HG03060 (cell line): ENCODE results near the gene RAB40C.

ENCODE experiments used
- ATAC-seq: cut with Tn5 transposase; IDR thresholded peaks from one replicate; pipeline ENCODE4 v1.9.1; 2021; ENCODE audit warnings: low read depth, moderate number of reproducible peaks; ENCODE audit not compliant: unreplicated experiment

RAB40C gene

DNA sequence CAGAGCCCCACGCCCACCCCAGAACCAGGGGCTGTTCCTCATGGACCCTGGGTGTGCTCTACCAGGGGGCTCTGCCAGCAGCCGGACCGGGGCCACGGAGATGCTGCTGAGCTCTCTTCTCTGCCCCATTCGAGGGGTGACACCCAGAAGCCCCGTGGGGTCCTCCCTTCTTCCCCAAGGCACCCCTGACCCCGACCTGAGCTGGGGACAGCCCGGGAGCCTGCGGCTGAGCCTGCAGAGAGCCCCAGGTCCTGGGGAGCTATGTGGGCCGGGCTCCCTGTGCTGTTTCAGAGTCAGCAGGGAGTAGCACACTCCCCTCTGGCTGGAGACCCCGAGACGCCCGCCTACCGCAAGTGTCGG, 30.9 kb upstream of the RAB40C start:
- ATAC-seq, result no peak

DNA sequence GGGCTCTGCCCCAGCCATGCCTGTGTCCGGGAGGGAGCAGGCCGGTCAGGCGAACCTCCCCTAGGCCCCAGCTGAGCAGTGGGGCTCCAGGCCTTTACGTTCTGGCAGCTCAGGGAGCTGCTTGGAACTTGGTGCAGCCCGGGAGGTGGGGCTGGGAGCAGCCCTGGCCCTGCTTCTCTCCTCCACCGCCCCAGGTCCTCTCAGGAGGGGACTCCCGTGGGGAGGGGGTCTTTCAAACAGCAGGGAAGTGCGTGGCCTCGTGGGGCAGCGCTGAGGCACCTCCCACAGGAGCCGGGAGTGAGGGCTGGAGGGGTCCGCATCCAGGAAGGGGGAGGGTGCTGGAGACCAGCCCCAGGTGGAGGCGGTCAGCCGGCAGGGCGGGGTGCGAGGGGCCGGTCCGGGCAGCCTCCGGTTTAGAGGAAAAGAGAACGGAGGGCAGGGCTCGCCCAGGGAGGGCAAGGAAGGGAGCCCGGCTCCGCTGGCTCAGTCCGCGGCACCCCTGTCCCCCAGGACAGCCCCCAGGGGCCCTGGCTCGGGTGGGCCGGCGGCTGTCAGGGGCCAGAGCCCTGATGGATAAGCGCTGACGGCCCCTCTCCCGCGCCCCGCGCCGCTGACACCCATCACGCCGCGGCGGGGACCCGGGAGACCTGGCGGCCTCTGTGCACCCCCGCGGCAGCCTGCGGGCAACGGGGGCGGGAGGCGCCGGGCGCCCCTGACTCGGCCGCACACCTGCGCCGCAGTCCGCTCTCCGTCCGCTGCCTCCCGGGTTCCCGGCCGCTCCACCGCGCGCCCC, 30.3 kb upstream of the RAB40C start:
- no peak for ATAC-seq

DNA sequence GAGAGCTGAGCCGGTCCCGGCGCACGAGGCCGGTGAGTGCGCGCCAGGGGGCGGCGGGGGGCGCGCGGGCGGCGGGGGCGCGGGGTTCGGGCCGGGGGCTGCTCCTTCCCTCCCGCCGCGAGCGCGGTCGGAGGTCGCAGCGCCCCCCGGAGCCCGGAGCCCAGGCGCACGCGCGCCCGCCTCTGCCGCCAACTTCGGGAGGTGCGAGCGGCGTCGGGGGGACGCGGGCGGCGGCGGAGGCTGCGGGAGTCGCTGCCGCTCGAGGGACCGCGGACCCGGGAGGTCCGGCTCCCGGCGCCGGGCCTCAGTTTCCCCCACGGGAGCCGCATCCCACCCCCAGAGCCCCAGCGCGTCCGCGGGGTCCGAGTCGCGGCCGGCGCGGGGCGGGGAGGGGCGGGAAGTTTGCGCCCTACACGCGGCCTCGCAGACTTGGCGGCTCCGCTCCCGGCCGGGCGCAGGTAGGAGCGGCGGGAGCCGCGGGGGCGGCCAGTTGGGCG, 29.6 kb upstream of the RAB40C start, which contains the start of gene PRR35:
PRR35 (plus strand) TSS at position 191 of the 497 bp plus-strand sequence. CDS start 2,901 bp downstream, outside the sequence.
- no peak for ATAC-seq

- no peak for ATAC-seq
These were observed 29.0 kb upstream of the RAB40C start for GRCh38 chr16:560701-561412.

GRCh38 chr16:561413-561794, 28.5 kb upstream of the RAB40C start:
- no peak for ATAC-seq

DNA sequence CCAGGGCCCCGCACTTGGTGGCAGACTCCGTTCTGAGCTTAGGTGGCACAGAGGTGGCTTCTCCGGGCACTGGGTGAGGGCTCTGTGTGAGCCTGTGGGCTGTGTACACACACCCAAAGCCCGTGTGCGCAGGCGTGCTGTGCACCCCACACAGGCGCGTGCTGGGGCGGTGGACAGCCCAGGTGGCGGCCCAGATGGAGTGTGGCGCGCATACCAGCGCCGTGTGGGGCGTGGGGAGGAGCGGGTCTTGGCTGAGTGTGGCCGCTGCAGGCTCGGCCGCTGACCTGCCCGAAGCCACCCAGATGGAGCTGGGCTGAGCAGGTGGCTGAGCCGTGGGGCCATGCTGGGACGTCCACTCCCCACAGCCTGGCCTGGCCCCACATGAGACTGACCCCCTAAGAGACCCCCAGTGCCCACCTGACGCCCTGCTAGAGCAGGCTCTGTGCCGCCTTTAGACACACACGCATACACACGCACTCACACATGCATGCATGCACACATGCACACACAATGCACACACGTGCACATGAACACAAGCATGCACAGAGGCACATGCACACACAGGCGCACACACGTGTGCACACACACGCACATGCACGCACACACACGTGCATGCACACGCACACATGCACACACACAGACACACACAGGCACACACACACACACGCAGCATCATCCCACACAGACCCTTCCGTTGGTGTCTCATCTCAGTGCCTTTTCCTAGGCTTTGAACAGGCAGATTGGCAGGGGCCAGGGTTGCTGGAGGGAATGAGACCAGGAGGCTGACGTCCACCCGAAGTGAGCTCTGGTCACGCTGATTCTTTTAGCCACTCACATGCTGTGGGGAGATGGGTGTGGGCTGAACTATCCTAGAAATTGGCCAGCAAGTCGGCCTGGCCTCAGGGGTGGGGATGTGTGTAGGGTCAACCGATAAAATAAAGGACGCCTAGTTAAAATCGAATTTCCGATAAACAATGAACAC, 27.6 kb upstream of the RAB40C start:
- ATAC-seq, result no peak

- ATAC-seq, result no peak
These were observed 26.7 kb upstream of the RAB40C start for GRCh38 chr16:563072-563644.

- no peak for ATAC-seq
These were observed 25.0 kb upstream of the RAB40C start for GRCh38 chr16:564690-565418.

DNA sequence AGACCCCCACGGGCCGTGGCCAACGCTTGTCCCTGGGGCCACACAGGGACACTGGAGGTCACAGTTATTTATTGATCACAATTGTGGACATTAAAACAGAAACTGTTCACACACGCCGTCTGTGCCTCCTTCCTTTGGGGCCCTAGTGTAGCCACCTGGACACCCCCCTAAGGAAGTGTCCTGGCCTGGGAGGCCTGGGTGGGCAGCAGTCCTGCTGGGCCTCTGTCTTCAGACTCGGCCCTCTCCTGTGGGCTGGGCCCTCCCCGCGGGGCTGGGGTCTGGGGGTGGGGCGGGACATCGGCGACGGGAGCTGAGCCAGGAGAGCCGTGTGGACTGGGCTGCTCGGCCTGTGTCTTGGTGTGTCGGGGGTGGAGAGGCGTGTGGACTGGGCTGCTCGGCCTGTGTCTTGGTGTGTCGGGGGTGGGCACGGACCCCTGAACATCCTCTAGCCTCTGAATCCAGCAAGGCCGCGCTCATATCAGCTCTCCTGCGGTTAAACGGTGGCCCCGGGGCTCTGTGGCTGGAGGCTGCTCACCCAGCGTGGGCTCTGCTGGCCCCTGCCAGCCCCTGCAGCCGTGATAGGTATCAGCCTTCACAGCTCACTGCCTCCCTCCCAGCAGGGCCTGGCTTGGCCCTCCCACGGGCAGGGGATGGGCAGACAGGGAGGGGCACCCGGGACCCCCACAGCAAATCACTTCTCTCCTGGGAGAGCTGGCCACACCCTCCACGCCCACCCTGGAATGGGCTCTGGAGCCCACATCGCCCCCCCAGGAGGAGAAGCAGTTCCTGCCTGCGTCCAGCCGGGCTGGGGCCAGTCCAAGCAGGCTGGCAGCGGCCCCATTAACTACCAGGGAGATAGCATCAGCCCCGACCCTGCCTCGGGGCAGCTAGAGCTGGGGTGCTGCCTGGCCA, 24.2 kb upstream of the RAB40C start:
- no peak for ATAC-seq

GRCh38 chr16:566475-567372, 23.1 kb upstream of the RAB40C start, which contains the start of gene NHLRC4:
NHLRC4 (plus strand) TSS chr16:567005; CDS start chr16:568048, 1,043 bp downstream.
- ATAC-seq, result no peak

GRCh38 chr16:567373-568256, 22.3 kb upstream of the RAB40C start:
- ATAC-seq, result no peak

GRCh38 chr16:568401-569258, 21.2 kb upstream of the RAB40C start:
- ATAC-seq, result no peak

GRCh38 chr16:569445-570254, 20.2 kb upstream of the RAB40C start, which contains the start of gene PIGQ:
PIGQ (plus strand) TSS chr16:569968; CDS start chr16:574075, 4,107 bp downstream.
- ATAC-seq, result no peak

DNA sequence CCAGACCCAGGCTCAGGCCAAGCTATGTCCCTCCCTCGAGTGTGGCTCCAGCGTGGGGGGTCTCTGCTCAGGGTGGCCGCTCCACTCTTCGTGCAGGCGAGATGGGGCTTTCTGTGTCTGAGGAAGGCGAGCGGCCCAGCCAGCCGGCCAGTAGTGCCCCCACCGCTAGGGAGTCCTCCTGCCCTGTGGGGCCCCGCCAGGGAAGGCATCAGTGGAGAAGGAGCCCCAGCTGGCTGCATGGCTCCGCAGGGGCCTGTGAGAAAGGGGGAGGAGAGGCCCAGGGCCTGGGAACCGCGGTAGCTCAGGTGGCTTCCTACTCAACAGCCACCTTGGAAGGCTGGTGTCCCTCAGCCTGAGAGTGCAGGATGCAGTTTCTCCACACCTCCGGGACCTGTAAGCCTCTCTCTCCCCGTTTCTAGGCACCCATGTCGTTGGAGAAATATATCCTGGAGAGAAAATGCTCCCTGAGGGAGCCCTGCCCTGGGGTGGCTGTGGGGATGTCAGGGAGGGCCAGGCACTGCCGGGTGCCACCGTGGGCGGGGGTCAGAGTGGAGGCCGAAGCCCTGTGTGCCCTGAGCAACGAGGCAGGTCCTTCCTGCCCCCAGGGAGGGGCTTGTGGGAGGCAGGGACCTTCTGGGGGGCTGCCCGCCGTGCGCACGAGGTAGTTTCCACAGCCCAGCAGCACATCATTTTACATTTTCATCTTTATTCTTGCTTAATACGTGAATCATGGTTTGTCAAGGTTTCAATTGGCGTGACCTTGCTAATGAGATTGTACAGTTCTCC, 16.8 kb upstream of the RAB40C start:
- no peak for ATAC-seq
